GM21447 (cell line): Measurements from ENCODE around the gene HTRA3.
A peak's percentile ranks its signal among the peaks of the same experiment; 100 is the strongest.

Experiments
- ATAC-seq: cut with Tn5 transposase; IDR thresholded peaks from one replicate; pipeline ENCODE4 v1.9.1; 2021; ENCODE audit not compliant: unreplicated experiment

HTRA3 gene

GRCh38 chr4:8233672-8234484 is 35.7 kb upstream of the HTRA3 start:
- no peak for ATAC-seq

DNA sequence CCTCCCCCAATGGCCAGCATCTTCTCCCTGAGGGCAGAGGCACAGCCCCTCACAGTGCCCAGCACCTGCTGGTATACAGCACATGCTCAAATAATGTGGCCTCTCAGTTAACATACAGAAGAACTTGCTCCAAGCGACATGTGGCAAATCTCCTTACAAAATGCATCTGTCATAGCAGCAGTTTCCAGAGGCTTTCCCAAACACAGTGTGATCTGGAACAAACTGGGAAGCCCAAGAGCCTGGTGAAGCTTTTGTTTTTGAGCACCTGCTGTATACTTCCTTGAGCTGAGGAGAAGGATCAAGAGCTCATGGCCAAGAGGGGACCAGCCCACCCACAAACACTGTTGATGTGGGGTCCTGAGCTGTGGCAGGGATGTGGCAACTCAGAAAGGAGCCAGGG is 34.8 kb upstream of the HTRA3 start:
- no peak for ATAC-seq

DNA sequence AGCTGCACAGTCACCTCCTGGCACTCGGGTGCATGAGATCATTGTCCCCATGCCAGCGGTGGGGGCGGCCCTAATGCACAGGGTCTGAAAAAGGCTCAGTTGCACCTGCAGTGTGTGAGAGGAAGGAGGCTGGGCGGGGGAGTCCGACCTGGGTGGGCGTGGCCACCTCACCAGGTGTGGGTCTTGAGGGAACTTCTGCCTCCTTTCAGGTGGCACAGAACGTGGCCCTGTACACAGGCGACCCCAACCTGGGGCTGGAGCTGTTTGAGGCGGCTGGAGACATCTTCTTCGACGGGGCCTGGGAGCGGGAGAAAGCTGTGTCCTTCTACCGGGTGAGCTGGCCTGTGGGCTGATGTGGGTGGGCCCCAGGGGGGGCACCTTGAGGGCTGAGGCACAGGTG is 34.3 kb upstream of the HTRA3 start:
- no peak for ATAC-seq

GRCh38 chr4:8235686-8236085 is 33.9 kb upstream of the HTRA3 start:
- ATAC-seq, result no peak

DNA sequence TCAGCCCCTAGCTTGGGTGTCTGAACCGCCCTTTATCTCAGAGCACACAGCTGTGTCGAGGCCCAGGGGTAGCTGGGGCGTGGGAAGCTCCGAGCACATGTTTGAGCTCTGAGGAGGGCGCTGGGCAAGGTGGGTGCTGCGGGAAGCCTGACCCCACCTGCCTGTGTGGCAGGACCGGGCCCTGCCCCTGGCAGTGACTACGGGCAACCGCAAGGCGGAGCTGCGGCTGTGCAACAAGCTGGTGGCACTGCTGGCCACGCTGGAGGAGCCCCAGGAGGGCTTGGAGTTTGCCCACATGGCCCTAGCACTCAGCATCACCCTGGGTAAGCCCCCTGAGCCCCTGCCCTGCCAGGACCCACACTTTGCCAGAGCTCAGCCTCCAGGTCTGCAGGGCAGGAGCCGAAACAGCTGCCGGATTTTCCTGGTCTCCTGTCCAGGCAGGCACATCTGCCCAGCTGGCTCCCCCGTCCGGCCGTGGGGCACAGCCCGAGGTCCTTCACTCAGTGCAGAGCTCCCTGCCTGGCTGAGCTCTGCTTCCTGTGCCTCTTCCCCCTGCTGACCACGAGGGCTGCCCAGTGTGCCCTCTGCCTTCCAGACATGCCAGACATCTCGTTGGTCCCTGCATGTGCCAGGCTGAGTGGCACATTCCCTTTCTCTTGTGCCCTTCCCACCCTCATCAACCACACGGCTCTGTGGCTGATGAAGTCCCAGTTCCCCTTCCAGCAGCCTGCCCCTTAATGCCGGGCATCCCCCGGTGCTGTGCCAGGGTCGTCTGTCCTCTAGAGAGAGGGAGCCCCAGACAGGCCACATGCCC is 33.2 kb upstream of the HTRA3 start:
- no peak for ATAC-seq

DNA sequence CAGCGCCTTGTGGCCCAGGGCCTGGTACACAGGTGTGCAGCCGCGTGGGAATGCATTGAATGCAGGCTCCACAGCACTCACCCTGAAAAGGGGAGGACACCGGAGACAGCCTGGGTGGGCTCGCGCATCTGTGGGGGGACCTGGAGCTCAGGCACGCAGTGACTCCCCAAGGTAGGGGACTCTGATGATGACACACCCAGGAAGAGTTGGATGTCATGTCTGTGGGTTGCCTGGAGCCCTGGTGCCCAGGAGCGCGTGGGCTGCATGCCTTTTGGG is 32.7 kb upstream of the HTRA3 start:
- no peak for ATAC-seq

DNA sequence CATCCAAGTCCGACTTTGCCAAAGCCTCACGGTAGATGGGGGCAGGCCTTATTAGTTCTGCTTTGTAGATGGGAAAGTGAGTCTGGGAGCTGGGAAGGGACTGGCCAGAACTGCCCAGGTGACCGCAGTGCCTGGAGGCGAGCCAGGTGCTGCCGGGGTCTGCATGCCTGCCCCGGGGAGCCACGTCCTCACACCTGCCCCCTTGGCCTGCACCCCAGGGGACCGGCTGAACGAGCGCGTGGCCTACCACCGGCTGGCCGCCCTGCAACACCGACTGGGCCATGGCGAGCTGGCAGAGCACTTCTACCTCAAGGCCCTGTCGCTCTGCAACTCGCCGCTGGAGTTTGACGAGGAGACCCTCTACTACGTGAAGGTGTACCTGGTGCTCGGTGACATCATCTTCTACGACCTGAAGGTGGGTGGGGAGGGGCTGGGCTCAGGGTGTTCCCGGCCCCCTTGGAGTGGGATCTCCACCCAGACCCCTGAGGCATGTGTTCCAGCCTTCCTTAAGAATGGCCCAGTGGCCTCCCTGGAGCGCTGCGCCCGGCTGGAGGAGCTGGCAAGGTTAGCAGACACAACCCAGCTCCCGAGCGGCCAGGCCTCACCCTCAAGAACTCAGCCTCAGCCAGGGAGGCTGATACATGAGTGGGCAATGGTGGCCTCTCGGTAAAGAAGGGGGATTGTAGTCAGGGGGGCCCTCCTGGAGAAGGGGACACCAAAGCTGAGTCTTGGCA is 32.1 kb upstream of the HTRA3 start:
- ATAC-seq, result no peak

DNA sequence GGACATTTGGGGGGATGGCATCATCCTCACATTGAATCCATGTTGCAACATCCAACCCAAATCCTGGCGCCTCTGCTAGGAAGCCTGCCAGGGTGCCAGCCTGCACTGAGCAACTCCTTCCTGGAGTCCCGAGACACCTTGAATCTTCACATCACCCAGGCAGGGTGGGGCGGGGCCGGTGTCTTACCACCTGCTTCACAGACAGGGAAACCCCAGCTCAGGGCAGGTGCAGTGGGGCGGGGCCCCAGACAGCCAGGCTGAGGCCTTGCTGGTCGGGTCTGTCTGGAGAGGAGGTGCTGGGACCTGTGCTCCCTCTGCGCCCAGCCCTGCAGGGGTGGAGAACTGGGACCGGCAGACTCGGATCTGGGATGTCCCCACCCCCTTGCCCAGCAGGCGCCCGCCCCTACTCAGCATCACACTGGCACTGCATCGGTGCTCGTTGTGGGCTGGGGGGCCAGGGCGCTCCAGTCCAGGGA is 31.5 kb upstream of the HTRA3 start:
- no peak for ATAC-seq

- no peak for ATAC-seq
These were observed 31.0 kb upstream of the HTRA3 start for GRCh38 chr4:8238515-8239053.

DNA sequence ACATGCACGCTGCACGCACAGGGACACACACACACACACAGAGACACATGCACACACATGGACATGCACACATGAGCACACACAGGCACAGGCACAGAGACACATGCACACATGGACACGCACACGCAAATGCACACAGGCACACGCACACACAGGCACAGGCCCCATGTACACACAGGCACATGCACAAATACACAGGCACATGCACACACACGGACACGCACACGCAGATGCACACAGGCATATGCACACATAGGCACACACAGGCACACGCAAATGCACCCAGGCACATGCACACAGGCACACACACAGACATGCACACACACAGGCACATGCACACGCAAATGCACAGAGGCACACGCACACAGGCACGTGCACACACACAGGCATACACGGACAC is 30.3 kb upstream of the HTRA3 start:
- ATAC-seq, result no peak

- no peak for ATAC-seq
These were observed 29.9 kb upstream of the HTRA3 start for GRCh38 chr4:8239661-8240060.

DNA sequence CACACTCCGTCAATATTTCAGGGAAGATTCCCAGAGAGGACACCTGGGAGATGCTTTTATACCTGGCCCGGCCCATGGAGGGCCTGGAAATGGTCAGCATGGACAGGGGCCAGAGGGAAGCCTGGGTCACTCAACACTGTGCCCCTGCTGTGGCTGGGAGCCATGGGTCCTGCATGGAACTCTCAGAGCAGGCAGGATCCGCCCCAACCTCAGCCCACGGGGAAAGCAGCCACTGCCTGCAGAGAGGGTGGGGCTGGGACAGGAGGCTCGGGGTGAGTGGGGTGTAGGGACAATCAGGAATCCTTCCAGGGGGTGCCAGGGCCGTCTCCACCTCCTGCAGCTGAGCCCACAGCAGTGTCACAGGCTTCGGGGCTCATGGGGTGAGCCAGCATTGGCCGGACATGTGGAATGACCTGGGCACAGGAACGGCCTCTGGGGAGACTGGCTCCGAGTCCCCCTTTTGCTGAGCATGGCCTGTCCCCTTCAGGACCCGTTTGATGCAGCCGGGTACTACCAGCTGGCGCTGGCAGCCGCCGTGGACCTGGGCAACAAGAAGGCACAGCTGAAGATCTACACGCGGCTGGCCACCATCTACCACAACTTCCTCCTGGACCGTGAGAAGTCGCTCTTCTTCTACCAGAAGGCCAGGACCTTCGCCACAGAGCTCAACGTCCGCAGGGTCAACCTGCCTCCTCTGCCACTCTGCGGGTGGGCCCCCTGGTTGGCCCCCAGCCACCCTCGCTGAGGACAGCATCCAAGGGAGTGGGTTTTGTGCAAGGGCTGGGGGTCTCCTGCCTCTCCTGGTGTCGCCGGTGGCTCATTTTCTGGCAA is 29.1 kb upstream of the HTRA3 start:
- no peak for ATAC-seq

GRCh38 chr4:8241211-8241779 is 28.3 kb upstream of the HTRA3 start:
- no peak for ATAC-seq

DNA sequence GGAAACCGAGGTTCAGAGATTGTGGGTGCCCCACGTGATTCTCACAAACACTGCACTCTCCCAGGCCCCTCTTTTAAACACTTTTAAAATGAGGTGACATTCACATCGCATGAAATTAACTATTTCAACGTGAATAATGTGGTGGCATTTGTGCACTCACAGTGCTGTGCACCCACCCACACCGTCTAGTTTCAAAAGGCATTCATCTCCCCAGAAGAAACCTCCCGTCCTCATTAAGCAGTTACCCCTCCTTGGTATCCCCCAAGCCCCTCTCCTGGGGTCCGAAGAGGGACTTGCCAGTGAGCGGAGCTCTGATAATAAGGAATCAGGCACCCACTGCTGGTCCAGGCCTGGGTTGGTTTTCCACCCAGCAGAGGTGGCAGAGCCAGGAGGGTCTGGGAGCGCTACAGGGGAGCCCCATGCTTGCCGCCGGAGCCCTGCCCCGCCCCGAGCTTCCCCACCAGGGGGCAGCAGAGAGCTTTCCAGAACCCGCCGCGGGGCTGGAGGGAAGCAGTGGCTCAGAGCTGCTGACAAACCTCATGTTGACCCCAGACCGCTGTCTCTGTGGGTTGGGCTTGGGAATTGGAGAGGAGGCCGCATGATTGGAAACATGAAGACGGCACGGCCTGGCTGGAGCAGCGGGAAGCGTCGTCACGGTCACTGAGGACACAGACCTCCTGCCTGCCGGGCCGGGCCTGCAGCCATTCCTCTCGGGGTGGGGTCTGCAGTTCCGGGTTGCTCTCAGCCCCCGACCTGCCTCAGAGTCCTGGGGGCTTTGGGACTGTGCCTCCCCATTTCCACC is 27.5 kb upstream of the HTRA3 start:
- ATAC-seq, result peak; percentile 50

GRCh38 chr4:8242782-8243560 is 26.6 kb upstream of the HTRA3 start:
- no peak for ATAC-seq

- no peak for ATAC-seq
These were observed 25.4 kb upstream of the HTRA3 start for GRCh38 chr4:8244001-8244757.

GRCh38 chr4:8244931-8245460 is 24.6 kb upstream of the HTRA3 start:
- ATAC-seq, result no peak
